Nucleus accumbens (tissue), 56 donors: ENCODE results near the gene NAP1L5.

Experiments used
- DNase-seq, 56 donors: peaks; one replicate each; lab custom pipeline; 2025; lab: John Stamatoyannopoulos, UW

NAP1L5 gene

GRCh38 chr4:88672987-88673386 is 24.6 kb downstream of the NAP1L5 start:
- peak in 4 of 56 donors; percentile 0 to 40 (median 10) for DNase-seq

GRCh38 chr4:88661739-88662138 is 35.9 kb downstream of the NAP1L5 start:
- DNase-seq, result no peak

GRCh38 chr4:88660446-88661294 is 37.0 kb downstream of the NAP1L5 start:
- no peak for DNase-seq

GRCh38 chr4:88659890-88660208 is 37.8 kb downstream of the NAP1L5 start:
- DNase-seq, result no peak

- DNase-seq, result peak in 17 of 56 donors; percentile 1 to 55 (median 18)
Measured at GRCh38 chr4:88659055-88659889, 38.4 kb downstream of the NAP1L5 start.

- DNase-seq, result no peak
Measured at GRCh38 chr4:88655226-88655625, 42.4 kb downstream of the NAP1L5 start.

GRCh38 chr4:88653371-88653946 is 44.2 kb downstream of the NAP1L5 start:
- no peak for DNase-seq

DNA sequence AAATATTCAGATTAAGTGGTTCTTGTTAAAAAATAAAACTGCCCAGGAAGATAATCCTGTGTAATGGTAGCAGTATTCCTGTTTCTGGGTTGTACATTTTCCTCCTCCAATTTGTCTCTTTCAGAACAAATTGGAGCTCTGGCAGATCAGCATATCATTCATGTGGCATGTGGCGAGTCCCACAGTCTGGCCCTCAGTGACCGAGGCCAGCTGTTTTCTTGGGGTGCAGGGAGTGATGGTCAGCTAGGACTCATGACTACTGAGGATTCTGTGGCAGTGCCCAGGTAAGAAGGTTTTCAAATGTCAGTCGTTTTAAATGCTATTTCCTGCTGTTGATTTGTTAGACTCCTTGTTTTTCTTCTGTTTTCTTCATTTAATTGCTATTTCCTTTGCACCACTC is 47.9 kb downstream of the NAP1L5 start:
- DNase-seq, result no peak

GRCh38 chr4:88646528-88647280 is 50.9 kb downstream of the NAP1L5 start:
- DNase-seq, result no peak

- DNase-seq, result no peak
Measured at GRCh38 chr4:88645994-88646393, 51.6 kb downstream of the NAP1L5 start.
